GM21786 (cell line): ENCODE results near the gene UBN1.

Source experiments
- ATAC-seq: cut with Tn5 transposase; IDR thresholded peaks from one replicate; pipeline ENCODE4 v1.9.1; 2021; ENCODE audit not compliant: unreplicated experiment

The UBN1 gene

DNA sequence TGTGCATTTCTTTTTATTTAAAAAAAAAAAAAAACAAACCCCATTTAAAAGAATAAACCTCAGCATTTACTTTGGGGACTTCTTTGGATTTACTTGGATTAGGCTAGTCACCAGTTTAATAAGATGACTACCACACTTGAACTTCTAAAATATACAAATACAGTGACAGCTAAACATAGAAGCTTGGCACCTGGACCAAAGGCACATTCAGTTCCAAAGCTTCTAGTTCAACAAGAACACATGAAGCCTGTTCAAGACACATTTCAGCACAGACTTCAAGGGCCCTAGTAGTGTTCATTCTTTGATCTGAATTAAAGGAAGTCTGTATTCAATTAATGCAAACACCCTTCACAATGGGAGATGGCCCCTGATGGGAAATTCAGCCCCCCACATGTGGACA, 33.2 kb upstream of the UBN1 start:
- ATAC-seq: no peak

DNA sequence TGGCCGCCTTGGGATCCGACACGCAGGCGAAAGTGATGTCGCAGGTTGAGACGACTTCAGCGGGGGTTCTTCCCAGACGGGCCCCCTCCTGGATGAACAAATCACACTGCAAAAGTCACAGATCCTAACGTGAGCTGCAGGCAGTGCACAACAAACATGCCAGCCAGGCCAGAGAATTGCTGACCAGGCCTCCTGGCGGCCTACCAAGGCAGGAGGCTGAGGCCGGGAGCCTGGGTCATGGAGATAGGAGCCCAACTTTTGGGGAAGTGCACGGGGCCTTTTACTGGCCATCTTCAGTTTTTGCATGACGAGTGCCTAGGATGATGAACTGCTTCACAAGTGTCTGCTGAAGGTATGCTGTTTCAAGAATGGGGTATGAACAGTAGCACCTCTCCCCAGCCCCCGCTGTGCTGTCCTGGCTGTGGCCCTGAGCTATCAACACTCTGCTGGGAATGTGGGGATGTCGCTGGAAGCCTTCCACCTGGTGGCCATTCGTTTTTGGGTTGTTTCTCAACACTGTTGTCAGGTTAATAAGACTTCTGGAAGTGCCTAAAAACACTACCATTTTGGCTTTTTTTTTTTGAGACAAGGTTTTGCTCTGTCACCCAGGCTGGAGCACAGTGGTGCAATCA, 32.6 kb upstream of the UBN1 start:
- ATAC-seq: no peak

DNA sequence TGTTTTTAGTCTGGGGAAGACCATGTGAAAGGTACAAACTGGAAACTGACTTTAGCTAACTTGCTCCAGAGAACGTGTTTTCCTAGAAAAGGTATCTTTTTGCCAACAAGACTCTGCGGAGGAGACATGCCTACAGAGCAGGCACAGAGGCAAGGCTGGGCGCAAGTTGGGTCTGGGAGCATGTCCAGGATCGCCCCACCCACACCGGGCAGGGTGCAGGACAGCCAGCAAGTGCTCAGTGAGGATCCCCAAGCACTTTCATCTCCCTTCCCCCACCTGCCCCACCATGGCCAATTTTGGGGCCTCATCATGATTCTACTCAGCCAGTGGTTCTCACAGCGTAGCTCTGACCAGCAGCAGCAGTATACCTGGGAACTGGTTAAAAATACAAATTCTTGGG, 26.6 kb upstream of the UBN1 start:
- no peak for ATAC-seq

DNA sequence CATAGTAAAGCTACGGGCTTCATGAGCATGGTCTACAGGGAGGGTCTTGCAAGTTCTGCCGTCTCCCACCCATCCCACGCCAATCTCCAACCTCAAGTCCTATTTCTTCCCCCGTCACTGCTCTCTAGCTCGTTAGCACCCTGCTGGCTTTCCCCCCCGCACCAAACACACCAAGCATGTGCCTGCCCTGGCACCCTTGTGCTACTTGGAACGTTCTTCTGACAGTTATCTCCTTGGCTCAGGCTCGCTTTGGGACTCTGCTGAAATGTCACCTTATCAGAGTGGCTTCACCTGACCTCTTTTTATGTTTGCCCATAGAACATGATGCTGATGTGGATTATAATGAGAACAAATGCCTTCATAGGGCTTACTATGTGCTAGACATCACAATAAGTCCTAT, 22.1 kb upstream of the UBN1 start:
- no peak for ATAC-seq

DNA sequence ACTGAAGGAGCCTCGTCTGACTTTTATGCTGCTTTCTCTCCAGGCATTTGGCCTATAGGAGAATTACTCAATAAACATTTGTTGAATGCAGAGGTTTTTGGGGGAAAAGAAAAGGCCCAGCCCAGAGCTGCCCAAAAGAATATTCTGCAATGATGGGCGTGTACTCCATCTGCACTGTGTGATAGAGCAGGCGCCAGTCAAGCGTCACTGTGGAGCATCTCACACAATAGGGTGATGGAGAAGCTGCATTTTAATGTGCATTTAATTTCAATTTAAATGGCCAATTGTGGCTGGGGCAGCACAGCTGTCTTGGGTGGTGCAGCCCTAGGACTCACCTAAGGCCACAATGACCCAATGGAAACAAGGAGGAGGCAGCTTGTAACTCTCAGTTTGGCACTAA, 20.8 kb upstream of the UBN1 start:
- no peak for ATAC-seq

DNA sequence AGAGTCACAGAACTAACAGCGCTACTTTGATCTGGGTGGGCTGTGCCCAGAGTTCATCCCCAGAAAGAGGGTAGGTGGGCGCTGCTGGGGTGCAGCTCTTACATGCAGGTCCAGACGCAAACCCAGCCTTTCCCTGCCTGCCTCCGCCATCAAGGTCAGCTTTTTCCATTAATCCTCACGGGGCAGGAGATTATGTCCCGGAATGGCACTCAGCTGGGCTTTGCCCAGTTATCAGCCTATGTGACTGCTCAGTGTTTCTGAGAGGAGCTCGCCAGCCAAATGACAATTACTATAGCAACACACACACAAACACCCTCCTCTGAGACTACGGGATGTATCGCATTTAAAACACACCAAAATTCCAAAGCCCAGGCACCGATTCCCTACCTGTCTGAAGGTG, 20.3 kb upstream of the UBN1 start:
- no peak for ATAC-seq

DNA sequence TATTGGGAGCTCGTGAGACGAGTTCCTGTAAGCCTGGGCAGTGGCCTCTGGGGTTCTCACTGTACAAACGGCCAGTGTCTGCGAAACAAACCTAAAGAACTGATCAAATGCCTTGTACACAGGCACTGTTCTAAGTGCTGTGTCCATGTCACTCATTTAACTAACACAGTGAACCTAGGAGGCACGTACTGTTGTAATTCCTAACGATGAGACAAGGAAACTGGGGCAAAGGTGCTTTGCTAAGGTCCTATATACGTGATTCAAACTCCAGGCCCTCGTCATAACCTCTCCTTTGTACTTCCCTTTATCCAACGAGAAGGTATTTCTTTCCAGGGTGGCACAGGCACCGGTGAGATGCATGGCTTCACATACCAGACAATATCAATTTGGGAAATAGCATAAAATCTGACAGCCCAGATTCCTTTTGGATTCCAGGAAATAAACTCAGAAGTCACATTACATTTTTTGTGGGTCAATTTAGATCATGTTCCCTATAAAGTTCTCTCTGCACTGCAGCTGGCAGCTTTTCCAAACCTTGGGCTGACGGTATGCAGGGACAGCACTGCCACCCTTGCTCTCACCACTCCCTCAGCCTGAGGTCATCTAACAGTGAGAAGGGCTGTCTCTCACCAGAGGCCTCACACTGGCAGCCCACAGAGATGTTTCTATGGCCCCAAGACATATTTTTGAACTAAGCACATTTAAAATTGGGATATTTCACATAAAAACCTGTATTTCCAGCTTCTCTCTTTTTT, 18.5 kb upstream of the UBN1 start:
- ATAC-seq: no peak

DNA sequence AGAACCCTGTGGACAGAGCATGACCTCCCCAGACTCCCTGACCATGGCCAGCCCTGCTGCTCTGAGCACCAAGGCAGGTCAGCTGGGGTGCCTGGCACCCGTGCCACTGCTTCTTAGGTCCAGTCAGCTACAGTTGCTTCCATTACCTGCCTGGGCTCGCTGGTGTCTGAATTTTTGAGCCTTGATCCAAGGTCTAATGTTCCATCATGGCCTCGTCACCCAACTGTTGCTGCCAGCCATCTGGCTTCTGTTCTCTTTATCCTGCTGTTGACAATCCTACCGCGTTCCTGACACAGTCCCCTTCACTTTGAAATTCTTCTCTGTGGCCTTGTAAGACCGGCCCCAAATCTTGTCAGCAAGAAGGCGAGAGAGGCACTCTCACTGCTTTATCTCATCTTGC, 16.9 kb upstream of the UBN1 start:
- ATAC-seq: no peak

DNA sequence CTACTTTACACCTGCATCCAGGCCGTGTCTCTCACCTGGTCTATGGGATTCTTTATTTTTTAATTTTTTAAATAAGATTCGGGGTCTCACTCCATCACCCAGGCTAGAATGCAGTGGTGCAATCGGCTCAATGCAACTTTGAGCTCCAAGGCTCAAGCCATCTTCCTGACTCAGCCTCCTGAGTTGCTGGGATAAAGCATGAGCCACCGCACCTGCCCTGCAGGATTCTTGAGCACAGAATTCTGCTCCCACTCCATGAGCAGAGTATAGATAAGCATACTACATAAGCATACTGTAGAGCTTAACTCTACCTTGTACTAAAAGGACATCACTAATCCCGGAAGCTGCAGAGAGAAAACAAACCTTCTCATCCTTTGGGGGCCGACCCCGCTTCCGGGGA, 15.7 kb upstream of the UBN1 start:
- no peak for ATAC-seq

DNA sequence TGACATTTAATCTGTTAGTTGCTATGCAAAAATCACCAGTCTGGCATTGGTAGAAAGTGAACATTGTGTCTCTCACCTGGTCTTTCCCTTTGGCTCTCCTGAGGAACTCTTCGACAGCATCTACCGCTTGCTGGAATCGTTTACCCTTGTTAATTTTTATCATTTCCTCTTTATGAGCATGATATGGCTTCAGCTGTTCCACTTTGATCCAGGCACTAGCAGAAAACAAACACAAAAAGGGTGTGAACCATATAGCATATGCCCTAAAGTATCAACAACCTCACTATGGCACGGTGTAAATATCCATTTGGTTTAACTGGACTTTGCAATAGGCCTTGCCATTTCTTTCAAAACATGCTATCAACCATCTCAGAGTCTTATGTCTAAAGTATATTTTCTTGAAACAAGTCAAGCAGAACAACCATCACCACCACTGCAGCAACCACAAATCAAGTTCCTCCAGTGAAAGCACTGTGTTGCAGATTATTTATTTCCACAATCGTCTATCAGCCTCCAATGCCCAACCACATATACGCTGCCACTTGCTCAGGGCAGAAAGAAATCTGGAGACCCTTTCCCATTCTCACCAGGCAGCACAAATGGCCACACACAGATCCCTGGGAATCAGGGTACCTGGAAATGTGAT, 14.5 kb upstream of the UBN1 start:
- no peak for ATAC-seq

DNA sequence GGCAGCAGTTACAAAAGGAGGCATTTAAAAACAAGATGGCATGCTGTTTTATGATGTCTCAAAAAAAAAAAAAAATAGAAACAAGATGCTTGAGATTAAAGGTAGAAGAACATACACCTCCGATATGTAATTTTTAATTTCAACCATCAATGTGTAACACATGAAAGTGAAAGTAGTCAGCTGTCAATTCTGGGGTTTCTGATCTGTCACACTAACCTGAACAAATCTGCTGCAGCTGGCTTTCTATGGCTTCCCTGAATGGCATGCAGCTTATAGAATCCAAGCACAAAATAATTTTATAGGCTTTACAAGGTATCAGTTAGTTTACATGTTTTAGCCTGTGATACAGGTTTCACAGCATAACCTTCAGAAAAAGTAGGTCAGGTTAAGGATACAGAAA, 13.7 kb upstream of the UBN1 start:
- no peak for ATAC-seq

DNA sequence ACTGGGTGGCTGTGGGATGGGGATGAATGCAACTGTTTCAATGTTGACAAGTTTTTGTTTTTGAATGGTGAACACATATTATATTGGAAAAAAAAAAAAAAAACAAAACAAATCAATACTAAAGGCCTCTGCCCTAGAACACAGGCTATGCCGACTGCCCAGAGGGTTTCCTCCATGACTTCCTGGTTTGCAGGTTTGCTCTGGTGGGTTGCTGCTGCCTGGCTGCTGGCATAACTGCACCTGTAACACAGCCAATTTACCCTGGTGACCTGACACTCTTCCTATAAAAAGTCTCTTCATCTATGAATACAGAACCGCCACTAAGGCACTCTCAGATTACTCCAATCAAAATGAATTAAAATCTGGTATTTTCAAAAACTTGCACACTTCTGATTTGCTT, 10.6 kb upstream of the UBN1 start:
- no peak for ATAC-seq

DNA sequence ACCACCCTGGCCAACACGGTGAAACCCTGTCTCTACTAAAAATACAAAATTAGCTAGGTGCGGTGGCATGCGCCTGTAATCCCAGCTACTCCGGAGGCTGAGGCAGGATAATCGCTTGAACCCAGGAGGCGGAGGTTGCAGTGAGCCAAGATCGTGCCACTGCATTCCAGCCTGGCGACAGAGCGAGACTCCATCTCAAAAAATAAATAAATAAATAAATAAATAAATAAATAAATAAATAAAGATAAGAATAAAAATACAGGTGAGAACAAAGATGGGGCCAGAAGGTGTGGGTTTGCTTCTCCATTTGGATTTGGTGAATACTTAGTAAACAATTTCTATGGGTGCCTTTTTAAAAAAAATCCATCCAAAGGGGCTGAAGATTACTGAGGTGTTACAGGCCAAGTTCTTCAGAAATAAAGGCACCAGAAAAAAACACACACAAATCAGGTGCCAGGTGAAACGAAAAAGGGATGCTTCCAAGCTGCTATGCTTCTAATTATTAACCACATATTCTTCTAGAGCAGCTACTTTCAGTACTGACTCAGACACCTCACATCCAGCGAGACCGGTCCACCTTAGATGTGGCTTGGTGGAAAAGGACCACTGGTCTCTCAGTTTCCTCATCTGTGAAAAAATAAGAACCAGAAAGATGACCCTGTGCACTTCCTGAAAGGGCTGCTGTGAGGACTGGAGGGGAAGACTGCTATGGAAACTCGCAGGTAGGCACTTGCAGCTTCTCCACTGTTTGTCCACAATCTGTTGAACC, 9.4 kb upstream of the UBN1 start:
- ATAC-seq: no peak

DNA sequence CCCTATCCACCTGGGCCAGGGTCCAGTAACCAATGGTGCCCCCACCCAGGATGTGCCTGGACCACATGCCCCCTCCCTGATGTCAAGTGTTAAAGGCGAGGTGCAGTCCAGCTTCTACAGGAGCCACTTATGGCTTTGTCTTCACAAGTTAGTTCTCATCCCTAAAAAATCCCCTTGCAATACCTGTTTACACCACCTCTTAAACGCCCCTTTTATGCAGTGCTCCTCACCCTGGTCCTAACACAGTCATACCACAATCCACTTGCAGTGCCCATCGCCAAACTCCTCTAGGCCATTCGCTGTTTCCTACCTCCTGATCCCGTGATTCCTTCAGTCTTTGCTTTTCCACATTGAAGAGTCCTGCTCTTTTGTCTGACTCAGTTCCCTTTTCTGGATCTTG, 7.3 kb upstream of the UBN1 start:
- ATAC-seq: no peak

DNA sequence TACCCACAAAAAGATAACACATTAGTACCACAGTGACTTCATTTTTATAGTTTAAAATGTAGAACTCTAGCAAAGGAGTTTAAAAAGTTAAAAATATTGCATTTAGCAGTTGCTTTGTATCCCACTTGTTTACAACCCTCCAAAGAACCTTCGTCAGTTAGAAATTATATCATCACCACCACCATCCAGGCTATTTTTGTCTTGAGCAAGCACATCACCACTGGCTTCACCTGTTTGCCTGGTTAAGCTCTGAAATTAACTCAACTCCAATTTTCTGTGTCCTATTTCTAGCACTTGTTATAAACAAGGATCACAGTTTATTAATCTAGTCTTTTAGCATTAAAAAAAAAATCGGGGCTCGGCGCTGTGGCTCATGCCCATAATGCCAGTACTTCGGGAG, 6.3 kb upstream of the UBN1 start:
- no peak for ATAC-seq

DNA sequence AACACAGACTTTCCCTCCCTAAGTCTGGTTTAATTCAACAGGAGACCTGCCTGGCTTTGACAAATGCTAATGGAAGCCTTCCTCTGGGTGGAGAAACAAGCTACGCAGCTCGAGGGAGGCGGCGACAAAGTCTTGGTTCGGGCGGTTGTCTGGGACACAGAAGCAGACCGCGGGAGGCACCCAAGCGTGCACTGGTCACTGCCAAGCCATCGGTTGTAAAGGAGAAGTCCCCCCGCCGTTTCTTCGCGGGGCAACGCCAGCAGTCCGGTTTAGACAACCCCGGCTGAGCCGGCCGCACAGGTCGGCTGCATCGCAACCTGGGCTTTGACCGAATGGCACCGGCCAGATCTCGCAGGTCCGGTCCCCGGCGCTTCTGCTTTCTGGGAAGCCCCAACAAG, 779 bp upstream of the UBN1 start:
- ATAC-seq: peak; percentile 23

DNA sequence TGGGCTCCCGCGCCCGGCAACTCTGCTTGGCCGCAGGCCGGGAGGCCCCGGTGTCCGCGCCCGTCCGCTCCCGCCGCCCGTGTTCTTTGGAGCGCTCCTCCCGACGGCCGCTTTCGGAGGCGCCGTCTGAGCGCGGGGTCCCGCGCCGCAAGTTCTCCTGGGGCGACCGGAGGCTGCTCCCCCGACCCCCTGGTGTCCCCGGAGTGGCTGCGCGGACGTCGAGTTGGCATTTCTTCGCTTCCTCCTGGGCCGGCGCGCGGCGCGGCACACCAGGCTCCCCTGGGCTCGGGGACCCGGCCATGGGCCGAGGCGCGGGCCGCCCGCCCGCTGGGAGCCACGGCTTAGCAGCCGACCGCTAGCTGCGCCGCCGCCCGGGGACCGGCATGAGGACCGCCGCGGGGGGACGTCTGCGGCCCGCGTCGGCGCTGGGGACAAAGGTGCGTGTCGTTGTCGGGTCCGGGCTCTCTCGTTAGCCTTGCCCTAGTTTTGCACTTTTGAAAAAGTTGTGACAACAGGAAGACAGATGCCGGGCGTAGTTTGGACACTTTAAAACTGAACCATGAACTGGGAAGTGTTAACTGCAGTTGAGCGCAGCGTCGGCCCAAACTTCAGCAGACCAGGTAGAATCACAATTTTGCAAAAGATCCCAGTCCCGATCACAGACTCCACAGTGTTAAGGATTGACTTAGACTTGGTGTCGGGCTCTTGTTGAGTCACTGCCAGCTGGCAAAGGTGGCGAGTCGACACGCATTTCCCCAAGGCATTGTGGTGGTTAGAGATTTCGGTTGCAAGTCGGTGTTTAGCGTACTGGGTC, 700 bp downstream of the UBN1 start:
- peak; percentile 21 for ATAC-seq

DNA sequence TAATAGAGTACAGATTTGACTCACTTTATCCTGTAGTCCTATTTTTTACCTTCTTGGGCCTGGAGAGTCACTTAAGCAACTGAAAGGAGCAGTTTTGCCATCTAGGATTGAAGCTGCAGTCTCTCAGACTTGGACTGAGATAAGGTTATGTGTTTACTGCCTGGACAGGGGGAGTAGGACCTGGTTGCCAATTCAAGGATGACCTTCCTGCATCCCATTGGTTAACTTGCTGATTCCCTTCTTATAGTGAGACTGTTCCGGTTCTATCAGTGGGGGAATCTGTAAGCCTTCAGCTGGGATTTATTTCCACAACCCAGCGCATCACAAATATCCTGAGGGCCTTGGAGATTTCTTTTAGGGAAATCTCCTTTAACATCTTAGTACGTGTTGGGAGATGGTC, 2.9 kb downstream of the UBN1 start:
- ATAC-seq: no peak

DNA sequence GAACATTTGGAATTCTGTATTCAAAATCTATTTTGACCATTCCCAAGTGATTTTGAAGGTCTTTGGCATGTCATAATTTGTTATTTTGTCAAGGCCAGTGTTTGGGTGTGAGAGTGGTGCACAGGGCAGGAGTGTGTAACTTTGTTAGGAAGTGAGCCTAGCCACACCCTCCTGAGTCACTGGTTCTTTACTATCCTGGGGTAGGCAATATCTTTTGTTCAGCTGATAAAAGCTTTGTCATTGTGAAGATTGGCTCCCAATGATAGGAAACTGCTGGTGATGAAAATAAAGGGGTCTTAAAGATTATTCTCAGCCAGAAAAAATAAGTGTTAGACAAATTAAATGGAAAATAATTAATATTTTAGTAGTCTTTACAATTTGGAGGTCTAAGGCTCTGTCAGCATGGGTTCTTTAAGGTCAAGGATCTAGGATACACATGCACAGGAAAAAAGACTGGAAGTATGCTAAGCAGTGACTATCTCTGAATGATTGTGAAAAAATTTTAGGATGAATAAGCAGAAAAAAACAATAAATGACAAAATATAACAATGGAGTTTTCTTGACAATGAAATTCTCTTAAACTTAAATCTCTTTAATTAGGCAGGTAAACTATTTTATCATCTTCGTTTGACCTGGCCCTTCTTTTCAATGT, 5.1 kb downstream of the UBN1 start:
- ATAC-seq: no peak

DNA sequence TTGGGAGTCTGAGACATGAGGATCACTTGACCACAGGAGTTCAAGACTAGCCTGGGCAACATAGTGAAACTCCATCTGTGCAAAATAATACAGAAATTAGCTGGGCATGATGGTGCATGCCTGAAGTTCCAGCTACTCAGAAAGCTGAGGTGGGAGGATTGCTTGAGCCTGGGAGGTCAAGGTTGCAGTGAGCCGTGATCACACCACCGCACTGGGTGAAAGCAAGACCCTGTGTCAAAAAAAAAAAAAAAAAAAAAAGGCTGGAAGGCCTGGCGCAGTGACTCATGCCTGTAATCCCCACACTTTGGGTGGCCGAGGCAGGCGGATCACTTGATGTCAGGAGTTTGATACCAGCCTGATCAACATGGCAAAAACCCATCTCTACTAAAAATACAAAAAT, 8.1 kb downstream of the UBN1 start:
- no peak for ATAC-seq
